Natural killer cell (primary cell): ENCODE data around the gene CDC42BPA. TPM values are rescaled to one million over a fixed set of nuclear protein-coding genes. Genes with fewer than 3 reads are reported as not detected.
A peak's percentile ranks its signal among the peaks of the same experiment; 100 is the strongest.

ENCODE experiments used
- ATAC-seq, 3 donors: fragments of 150-1000 bp in 2 of 3; fragments of 200-7000 bp in 1 of 3; cut with Tn5 transposase; 1 replicate in 1 of 3; 2 replicates in 2 of 3; pipeline ENCODE4 v1.10.0; 2021; ENCODE audit warnings: mild to moderate bottlenecking in 2 of 3, moderate library complexity in 2 of 3
- DNase-seq, 2 donors: peaks; one replicate each; pipeline versions ENCODE4 v3.0.0 to v3.0.0-alpha.2; 2013 to 2021; ENCODE audit warnings: mixed read lengths in 1 of 2
- H3K27ac ChIP-seq: one replicate; pipeline ENCODE4 v1.5.1; 2013; ENCODE audit warnings: mild to moderate bottlenecking, low read length
- H3K27me3 ChIP-seq: one replicate; pipeline ENCODE4 v1.6.1; 2013; ENCODE audit warnings: low read length; ENCODE audit not compliant: control insufficient read depth, insufficient read depth
- H3K36me3 ChIP-seq: one replicate; pipeline ENCODE4 v1.6.1; 2013; ENCODE audit warnings: low read length; ENCODE audit not compliant: control insufficient read depth, insufficient read depth
- H3K4me1 ChIP-seq: one replicate; pipeline ENCODE4 v1.6.1; 2013; ENCODE audit warnings: low read length; ENCODE audit not compliant: control insufficient read depth, insufficient read depth
- H3K4me3 ChIP-seq: one replicate; pipeline ENCODE4 v1.5.1; 2013; ENCODE audit warnings: low read length
- H3K9me3 ChIP-seq: one replicate; pipeline ENCODE4 v1.6.1; 2013; ENCODE audit warnings: low read length; ENCODE audit not compliant: control insufficient read depth, insufficient read depth
- H3K27ac Mint-ChIP-seq, 2 donors: one replicate each; pipeline ENCODE4 v1.8.0; 2022; ENCODE audit warnings: mild to moderate bottlenecking in 2 of 2, mixed read lengths in 2 of 2, moderate library complexity in 1 of 2
- H3K27me3 Mint-ChIP-seq, 2 donors: one replicate each; pipeline ENCODE4 v1.8.0; 2022; ENCODE audit warnings: low read depth in 2 of 2, mixed read lengths in 2 of 2
- H3K36me3 Mint-ChIP-seq: one replicate; pipeline ENCODE4 v1.8.0; 2022; ENCODE audit warnings: mixed read lengths
- H3K4me1 Mint-ChIP-seq, 2 donors: one replicate each; pipeline ENCODE4 v1.8.0; 2022; ENCODE audit warnings: mixed read lengths in 2 of 2
- H3K4me3 Mint-ChIP-seq: one replicate; pipeline ENCODE4 v1.8.0; 2022; ENCODE audit warnings: mild to moderate bottlenecking, moderate library complexity, mixed read lengths
- H3K9me3 Mint-ChIP-seq, 2 donors: one replicate each; pipeline ENCODE4 v1.8.0; 2022; ENCODE audit warnings: mixed read lengths in 2 of 2
- WGBS: methylation state at CpG from one replicate; pipeline ENCODE4 v1.1.7; 2013; ENCODE audit warnings: missing lambda C conversion rate; ENCODE audit not compliant: insufficient coverage; 5-methylcytosine and 5-hydroxymethylcytosine counted together
- intact Hi-C: fragments of 100-400 bp; cut with micrococcal nuclease; formaldehyde crosslinking; loops from one replicate; pipeline ENCODE4 v1.14.2; 2022
- total RNA-seq, 4 donors: library from RNA; stranded (reverse); fragments of 120-200 nt in 1 of 4; gene quantifications; one replicate each; pipeline versions ENCODE4 v1.2.3 to v1.2.4, GENCODE V29; 2013 to 2022
- TF ChIP-seq, protein P1 (sequence below): fragments of 200-600 bp; IDR thresholded peaks from one replicate; pipeline ENCODE4 v1.8.0; 2022; ENCODE audit warnings: antibody characterized with exemption

The CDC42BPA gene
- total RNA-seq, 3 donors from 2014 or later (not counting 1 experiment from before 2014, with no cell fraction given) = 0.14 to 2.4 (median 0.77) TPM

GRCh38 chr1:226977643-226978431, 340.5 kb downstream of the CDC42BPA start:
- Histone ChIP-seq H3K27ac (no peak overlapping the region), H3K36me3 (peaks cover 11% of the 10 kb centered on the region), H3K27me3 (no peaks in the 10 kb centered on the region), H3K9me3 (no peaks in the 10 kb centered on the region), H3K4me1 (no peaks in the 10 kb centered on the region), H3K4me3 (no peak overlapping the region)
- WGBS = 93% methylated on average over 20 of the region's 20 CpGs
- no peaks in the 10 kb centered on the region for H3K4me1 Mint-ChIP-seq
- ATAC-seq (no peak), DNase-seq (no peak)
- H3K27me3 Mint-ChIP-seq = no peaks in the 10 kb centered on the region
- peak overlapping the region in 1 of 2 donors; percentile 45 for H3K27ac Mint-ChIP-seq
- H3K36me3 Mint-ChIP-seq = no peaks in the 10 kb centered on the region
- no peaks in the 10 kb centered on the region for H3K9me3 Mint-ChIP-seq
- H3K4me3 Mint-ChIP-seq = no peak overlapping the region
- TF ChIP-seq, protein P1, sequence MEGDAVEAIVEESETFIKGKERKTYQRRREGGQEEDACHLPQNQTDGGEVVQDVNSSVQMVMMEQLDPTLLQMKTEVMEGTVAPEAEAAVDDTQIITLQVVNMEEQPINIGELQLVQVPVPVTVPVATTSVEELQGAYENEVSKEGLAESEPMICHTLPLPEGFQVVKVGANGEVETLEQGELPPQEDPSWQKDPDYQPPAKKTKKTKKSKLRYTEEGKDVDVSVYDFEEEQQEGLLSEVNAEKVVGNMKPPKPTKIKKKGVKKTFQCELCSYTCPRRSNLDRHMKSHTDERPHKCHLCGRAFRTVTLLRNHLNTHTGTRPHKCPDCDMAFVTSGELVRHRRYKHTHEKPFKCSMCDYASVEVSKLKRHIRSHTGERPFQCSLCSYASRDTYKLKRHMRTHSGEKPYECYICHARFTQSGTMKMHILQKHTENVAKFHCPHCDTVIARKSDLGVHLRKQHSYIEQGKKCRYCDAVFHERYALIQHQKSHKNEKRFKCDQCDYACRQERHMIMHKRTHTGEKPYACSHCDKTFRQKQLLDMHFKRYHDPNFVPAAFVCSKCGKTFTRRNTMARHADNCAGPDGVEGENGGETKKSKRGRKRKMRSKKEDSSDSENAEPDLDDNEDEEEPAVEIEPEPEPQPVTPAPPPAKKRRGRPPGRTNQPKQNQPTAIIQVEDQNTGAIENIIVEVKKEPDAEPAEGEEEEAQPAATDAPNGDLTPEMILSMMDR = no peak
- intact Hi-C loops = no loop called here

GRCh38 chr1:226976978-226977642, 341.2 kb downstream of the CDC42BPA start:
- H3K4me1 ChIP-seq = no peaks in the 10 kb centered on the region
- Mint-ChIP-seq H3K4me1 (peaks cover 1 to 2% of the 10 kb centered on the region in 2 donors), H3K27ac (no peak overlapping the region), H3K4me3 (no peak overlapping the region), H3K27me3 (no peaks in the 10 kb centered on the region), H3K36me3 (peaks cover 2% of the 10 kb centered on the region), H3K9me3 (peaks cover 0 to under 1% of the 10 kb centered on the region in 2 donors)
- peaks cover 6% of the 10 kb centered on the region for H3K36me3 ChIP-seq
- H3K27ac ChIP-seq = no peak overlapping the region
- no peak overlapping the region for H3K4me3 ChIP-seq
- no peaks in the 10 kb centered on the region for H3K27me3 ChIP-seq
- WGBS = 95% methylated on average over 21 of the region's 21 CpGs
- intact Hi-C loops = no loop called here
- no peaks in the 10 kb centered on the region for H3K9me3 ChIP-seq
- ATAC-seq (no peak), DNase-seq (no peak)
- TF ChIP-seq, protein P1 = no peak

DNA sequence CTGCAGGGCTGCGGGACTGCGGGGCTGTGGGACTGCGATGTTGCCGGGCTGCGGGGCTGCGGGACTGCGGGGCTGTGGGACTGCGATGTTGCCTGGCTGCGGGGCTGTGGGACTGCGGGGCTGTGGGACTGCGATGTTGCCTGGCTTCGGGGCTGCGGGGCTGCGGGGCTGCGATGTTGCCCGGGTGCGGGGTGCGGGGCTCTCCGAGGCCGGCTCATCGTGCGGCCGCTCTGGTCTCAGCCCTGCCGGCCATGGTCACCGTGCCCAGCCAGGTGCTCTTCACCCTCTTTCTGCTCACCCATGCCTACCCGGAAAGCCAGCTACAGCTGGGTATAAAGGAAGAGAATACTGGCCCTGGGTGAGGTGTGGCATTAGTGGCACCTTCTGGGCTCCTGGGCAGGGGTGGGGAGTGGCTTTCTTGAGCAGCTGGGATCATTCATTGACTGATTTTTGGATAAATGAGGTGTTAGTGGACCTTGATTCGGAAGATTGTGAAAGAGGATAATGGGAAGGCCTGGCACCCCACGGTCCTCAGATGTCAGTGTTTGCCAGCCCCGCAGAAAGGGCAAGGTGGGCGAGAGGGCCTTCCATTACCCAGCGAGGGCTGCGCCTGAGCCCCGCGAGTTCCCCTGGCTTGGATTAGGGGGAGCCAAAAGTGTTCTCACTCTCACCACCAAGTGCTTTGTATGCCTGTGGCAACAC, 341.9 kb downstream of the CDC42BPA start:
- peaks cover 0 to 6% of the 10 kb centered on the region in 2 donors for H3K9me3 Mint-ChIP-seq
- ATAC-seq (no peak), DNase-seq (no peak)
- H3K36me3 Mint-ChIP-seq = peaks cover 9% of the 10 kb centered on the region
- peaks cover 10% of the 10 kb centered on the region for H3K36me3 ChIP-seq
- no peak overlapping the region for H3K27ac ChIP-seq
- no peak overlapping the region for H3K4me3 ChIP-seq
- TF ChIP-seq, protein P1 = no peak
- intact Hi-C loops = no loop called here
- H3K27ac Mint-ChIP-seq = no peak overlapping the region
- H3K4me1 Mint-ChIP-seq = peaks cover 5 to 8% of the 10 kb centered on the region in 2 donors
- H3K4me3 Mint-ChIP-seq = no peak overlapping the region
- H3K27me3 Mint-ChIP-seq = no peaks in the 10 kb centered on the region
- H3K9me3 ChIP-seq = no peaks in the 10 kb centered on the region
- WGBS = 97% methylated on average over 34 of the region's 34 CpGs
- H3K27me3 ChIP-seq = no peaks in the 10 kb centered on the region
- no peaks in the 10 kb centered on the region for H3K4me1 ChIP-seq
